GM18861 (cell line): ENCODE measurements around the gene HLA-C.
"Not testable (repeated sequence)": the region's sequence is repeated elsewhere in the genome, so short reads cannot be mapped to it uniquely, and the experiment has no call there.

Source experiments
- ATAC-seq: cut with Tn5 transposase; IDR thresholded peaks from one replicate; pipeline ENCODE4 v1.9.1; 2021; ENCODE audit not compliant: unreplicated experiment

HLA-C gene

GRCh38 chr6:31270788-31271640, 878 bp downstream of the HLA-C start:
- ATAC-seq: peak; percentile 21

GRCh38 chr6:31268836-31269235, 3.1 kb downstream of the HLA-C start:
- no peak for ATAC-seq

GRCh38 chr6:31268369-31268765, 3.5 kb downstream of the HLA-C start:
- ATAC-seq: no peak

DNA sequence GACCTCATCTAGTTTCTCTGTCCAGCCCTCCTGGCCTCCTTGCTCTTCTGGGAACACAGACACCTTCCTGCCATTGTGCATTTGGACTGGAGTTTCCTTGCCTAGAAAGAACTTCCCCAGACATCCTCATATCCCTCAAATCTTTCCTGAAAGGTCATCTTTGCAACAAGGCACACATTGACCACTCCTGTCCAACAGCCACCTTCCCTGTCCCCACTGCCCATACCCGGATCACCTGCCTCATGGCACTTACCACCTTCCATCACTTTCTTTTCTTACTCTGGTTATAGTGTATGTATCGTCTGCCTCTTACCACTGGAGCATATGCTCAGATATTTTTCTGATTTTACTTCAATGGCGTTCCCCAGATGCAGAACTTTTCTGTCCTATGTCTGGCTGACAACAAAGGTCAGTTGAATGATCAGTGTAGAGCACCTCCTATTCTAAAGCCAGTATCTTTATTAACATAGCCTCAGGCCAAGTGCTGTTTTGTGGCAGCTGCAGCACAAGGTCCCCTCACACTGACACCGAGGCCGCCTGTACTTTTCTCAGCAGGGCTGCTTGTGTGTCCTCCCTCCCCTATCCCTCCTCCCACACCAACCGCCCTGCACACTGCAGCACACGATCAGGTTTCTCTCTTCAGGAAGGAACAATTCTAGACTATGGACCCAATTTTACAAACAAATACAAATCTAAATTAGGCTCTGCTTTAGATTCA, 4.1 kb downstream of the HLA-C start:
- ATAC-seq: no peak

DNA sequence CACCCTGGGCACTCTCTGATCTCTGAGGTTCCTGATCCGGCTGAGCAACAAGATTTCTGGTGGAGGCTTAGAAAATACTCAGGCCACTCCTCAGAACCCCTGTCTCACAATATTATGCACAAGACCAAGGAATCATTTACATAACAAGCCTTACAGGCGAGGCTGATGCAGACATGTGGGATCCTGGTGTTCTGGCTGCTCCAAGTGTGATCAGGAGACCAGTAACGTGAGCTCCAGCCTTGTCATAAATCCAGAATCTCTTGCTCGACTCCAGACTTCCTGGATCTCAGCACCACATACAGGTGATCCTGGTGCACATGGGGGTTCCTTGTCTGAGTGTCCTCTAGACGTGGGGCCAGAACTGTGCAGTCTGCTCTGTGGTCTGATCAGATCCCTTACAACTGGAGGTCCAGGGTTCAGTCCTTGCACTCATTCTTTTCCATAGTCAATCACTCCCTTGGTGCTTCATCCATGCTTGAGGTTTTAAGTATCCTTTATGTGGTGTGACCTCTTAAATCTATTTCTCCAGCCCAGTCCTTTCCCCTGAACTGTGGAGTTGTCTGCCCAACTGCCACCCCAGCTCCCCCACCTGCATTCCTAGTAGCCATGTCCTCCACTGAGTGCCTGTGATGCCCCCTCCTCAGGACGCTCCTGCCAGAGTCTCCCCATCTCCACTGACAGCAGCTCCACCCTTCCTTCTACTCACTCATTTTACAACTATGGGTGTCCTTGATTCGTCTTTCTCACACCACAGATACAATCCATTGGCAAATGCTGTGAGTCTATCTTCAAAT, 5.1 kb downstream of the HLA-C start:
- no peak for ATAC-seq

- ATAC-seq: no peak
Measured at GRCh38 chr6:31265926-31266325, 6.0 kb downstream of the HLA-C start.

GRCh38 chr6:31263346-31263933, 8.5 kb downstream of the HLA-C start:
- not testable (repeated sequence) for ATAC-seq

DNA sequence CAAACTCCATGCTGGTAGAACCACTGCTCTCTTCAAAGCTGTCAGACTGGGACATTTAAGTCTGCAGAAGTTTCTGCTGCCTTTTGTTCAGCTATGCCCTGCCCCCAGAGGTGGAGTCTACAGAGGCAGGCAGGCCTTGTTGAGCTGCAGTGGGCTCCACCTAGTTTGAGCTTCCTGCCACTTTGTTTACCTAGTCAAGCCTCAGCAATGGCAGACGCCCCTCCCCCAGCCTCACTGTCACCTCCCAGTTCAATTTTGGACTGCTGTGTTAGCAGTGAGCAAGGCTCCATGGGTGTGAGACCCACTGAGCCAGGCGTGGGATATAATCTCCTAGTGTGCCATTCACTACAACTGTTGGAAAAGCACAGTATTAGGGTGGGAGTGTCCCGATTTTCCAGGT, 11.9 kb downstream of the HLA-C start:
- not testable (repeated sequence) for ATAC-seq

DNA sequence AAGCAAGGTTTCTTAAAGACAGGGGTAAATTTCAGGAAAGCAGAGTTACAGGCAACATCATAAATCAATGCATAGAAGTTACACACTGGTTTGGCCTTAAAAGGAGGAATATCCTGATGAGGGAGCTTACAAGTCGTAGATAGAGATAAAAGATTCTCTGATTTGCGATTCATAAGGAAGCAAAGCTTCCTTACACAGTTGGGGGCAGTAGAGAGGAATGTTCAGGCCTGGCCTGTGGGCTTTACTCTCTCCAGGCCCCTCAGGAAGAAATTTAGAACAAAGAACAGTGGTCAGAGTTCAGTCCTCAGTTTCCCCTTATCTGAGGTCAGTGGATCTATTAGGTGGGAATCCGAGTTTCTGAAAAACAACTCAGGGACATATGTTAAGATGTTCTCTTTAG, 19.3 kb downstream of the HLA-C start:
- no peak for ATAC-seq

DNA sequence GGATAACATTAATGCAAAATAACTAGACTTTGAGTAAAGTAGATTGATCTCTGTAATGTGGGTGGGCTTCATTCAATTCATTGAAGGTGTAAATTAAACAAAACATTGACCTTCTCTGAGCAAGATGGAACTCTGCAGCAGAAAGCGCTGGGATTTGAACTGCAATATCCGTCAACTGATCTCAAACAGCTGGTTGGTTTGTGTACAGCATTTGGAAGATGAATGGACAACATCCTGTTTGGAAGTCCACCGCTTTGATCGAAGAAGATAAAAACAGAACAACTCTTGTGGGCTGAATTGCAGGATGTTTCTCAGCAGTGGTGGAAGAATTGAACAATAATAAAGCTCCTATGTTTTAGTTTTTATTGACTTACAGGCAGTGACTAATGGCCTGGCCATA, 20.6 kb downstream of the HLA-C start:
- ATAC-seq: no peak

DNA sequence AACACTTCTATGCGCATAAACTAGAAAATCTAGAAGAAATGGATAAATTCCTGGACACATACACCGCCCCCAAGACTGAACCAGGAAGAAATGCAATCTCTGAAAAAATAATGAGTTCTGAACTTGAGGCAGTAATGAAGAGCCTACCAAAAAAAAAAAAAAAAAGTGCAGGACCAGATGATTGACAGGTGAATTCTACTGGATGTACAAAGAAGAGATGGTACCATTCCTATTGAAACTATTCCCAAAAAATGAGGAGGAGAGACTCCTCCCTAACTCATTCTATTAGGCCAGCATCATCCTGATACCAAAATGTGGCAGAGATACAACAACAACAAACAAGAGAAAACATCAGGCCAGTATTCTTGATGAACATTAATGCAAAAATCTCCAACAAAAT, 22.7 kb downstream of the HLA-C start:
- no peak for ATAC-seq

DNA sequence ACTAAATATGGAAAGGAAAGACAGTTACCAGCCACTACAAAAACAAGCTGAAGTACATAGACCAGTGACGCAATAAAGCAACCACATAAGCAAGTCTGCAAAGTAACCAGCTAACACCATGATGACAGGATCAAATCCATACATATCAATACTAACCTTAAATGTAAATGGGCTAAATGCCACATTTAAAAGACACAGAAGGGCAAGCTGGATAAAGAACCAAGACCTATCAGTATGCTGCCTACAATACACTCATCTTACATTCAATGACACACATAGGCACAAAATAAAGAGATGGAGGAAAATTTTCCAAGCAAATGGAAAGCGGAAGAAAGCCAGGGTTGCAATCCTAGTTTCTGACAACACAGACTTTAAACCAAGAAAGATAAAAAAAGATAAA, 24.1 kb downstream of the HLA-C start:
- ATAC-seq: no peak

DNA sequence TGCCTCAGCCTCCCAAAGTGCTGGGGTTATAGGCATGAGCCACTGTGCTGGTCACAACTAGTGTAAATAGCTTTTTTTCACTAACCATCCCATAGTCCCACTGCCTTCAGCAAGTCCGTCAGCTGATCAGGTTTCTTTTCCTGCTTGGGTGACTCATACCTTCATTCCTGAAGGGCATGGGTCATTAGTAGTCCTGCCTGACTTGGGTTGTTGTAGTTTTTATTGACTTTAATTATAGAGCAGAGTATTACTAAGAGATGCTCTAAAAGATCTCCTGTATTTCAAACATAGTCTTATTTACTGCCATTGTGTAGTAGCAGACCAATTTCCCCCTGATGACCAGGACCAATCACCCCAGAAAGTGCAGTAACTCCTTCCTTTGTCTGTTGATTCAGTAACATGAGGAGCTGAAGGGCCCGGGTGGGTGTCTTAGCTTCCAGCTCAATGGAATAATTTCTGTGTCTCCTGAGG, 25.8 kb downstream of the HLA-C start:
- no peak for ATAC-seq

- no peak for ATAC-seq
Measured at GRCh38 chr6:31243508-31243907, 28.4 kb downstream of the HLA-C start.

DNA sequence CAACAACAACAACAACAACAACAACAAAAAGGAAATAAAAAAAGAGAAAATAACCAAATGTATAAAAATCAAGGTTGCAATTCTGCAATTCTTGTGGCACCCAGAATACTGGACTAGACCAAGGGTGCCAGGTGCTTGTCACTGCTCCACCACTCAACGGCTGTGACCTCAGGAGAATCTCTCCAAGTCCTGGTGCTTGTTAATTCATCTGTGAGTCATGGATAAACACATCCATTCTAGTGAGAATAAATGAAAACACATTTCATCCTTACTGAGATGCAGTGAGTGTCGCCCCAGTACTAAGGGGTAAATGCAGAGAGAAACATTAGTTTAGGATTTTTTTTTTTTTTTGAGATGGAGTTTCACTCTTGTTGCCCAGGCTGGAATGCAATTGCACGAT, 32.0 kb downstream of the HLA-C start:
- ATAC-seq: no peak

- not testable (repeated sequence) for ATAC-seq
Measured at GRCh38 chr6:31234101-31234500, 37.8 kb downstream of the HLA-C start.

DNA sequence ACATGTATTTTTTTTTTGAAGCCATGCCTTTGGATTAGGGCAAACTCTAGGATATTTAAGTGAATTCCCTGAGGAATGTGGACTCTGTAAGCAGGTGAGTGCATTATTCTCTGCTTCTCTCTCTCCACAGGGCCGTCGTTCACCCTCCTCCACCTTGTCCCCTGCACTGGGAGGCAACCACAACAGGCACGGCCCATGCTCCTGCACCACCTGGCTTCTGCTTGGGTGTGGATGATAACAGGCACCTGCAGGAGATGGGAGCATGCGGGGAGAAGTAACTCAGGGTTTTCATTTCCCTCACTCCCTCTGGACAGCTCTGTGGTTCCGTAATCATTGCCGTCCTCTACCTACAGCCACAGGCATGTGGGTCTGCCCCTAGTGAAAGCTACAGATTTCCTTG, 43.4 kb downstream of the HLA-C start:
- ATAC-seq: no peak

GRCh38 chr6:31227143-31227542, 44.7 kb downstream of the HLA-C start:
- ATAC-seq: no peak

DNA sequence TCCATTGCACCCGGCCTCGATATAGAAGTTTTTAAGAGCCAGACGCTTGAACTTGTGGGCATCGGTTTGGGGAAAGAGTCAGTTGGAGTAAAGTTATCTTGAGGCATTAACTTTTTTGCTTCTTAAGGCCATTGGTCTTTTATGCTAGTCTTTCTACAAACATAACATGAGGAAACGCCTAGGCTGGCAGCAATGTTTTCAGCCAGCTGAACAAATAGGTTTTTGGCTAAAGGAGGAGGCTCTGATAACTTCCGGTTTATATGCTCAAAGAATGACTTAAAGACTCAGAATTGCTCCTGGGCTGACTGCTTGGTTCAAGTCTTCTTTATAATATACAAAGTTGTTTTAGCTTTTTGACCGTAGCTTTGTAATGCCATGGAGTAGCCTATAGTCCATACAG, 46.2 kb downstream of the HLA-C start:
- ATAC-seq: no peak

DNA sequence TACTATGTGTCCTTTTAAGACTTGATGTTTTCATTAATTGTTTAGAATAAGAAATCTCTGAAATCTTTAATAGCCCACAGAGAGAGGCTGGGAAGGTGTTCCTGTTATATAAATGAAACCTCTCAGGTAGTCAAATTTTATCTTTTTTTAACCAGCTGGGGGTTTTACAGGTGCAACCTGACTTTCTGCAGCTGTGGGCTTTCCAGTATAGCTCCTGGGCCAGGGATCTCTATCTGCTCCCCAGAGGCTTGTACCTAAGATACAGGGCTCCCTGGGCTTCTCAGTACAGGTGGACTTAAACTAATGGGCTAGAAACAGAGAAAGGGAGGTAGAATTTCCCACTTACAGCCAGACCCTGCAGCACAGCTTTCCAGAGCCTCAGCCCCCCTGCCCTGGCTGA, 49.4 kb downstream of the HLA-C start:
- no peak for ATAC-seq
